ENCODE measurements around the gene RNU1-3. TPM values are rescaled to one million over a fixed set of nuclear protein-coding genes. Genes with fewer than 3 reads are reported as not detected.
"Not testable (repeated sequence)": the region's sequence is repeated elsewhere in the genome, so short reads cannot be mapped to it uniquely, and the experiment has no call there.

The RNU1-3 gene
- total RNA-seq, 1 donor from 2014 or later: 3,526 TPM

DNA sequence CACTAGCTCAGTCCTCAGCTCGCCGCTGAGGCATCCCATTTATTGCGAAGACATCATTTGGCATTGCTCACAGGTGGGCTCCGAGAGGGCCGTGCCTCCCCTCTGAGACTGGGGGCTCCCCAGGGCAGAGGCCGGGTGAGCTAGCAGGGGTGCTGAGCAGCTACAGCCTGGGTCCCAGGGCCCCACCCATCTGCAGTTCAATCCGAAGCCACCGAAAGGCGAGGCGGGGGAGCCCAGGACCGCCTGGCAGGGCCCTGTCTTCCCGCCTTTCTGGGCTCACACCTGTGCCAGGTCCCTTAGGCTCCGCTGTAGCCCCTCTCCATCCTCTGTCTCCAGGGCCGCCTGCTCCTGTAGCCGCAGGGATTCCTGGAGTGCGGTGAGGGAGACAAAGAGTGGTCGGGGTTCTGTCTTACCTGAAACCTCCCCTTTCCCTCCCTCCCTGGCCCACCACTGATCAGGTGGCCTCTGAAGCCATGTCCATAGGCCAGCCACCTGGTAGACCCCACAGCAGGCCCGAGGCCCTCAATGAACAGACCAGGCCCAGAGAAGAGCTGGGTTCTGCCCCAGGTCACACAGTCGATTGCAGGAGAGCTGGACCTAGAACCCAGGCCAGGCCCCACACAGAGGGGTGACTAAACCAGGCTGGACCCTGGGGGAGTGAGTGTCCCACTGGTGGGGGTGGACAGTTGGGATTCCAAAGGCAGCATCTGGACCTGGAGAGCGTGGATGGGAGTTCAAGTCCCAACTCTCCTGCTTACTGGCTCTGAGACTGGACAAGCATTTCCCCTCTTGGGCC lies 35.3 kb downstream of the RNU1-3 start:
- intact Hi-C loops (cut with micrococcal nuclease): no loop called here
- CTCF ChIA-PET: no interaction called here
- Mint-ChIP-seq H3K36me3 (ENCODE audit: low read depth) (peaks cover 76% of the 10 kb centered on the region), H3K4me3 (no peak overlapping the region), H3K9me3 (no peaks in the 10 kb centered on the region), H3K4me1 (no peaks in the 10 kb centered on the region), H3K27ac (no peak overlapping the region), H3K27me3 (no peaks in the 10 kb centered on the region)
- POLR2A ChIA-PET: interaction anchor here (0.6 kb wide), 1 partner anchor 411 kb away, joined by 3 read pairs; no protein-coding TSS in a partner anchor
- TF ChIP-seq, protein P1, sequence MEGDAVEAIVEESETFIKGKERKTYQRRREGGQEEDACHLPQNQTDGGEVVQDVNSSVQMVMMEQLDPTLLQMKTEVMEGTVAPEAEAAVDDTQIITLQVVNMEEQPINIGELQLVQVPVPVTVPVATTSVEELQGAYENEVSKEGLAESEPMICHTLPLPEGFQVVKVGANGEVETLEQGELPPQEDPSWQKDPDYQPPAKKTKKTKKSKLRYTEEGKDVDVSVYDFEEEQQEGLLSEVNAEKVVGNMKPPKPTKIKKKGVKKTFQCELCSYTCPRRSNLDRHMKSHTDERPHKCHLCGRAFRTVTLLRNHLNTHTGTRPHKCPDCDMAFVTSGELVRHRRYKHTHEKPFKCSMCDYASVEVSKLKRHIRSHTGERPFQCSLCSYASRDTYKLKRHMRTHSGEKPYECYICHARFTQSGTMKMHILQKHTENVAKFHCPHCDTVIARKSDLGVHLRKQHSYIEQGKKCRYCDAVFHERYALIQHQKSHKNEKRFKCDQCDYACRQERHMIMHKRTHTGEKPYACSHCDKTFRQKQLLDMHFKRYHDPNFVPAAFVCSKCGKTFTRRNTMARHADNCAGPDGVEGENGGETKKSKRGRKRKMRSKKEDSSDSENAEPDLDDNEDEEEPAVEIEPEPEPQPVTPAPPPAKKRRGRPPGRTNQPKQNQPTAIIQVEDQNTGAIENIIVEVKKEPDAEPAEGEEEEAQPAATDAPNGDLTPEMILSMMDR (IDR thresholded peaks at IDR 0.05): no peak
- DNase-seq: peak; percentile 28
- no peak for ATAC-seq (ENCODE audit: low read depth)

DNA sequence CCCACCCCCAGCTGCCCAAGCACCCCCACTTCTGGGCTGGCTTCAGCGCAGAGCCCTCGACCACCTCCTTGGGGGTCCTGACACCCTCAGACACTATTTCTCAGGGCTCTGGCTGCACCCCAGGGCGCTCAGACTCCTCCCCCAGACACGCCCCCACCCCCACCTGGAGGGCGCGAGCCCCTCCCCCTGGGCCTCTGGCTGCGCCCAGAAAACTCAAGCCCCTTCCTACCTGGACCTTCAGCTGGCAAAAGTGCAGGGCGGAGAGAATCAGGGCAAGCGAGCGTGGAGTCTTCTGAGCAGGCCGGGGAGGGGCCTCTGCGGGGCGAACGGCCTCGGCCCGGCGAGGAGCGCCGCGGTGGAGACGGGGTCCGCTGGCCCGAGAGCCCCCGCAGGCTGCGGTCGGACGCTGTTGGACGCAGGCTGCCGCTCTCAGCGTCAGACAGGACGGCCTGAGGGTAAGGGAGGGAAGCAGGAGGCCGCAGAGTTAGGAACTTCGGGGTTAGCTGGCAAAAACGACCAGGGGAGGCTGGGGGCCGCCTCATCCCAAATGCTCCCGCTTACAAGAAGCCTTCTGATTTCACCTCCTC lies 36.0 kb downstream of the RNU1-3 start:
- no peaks in the 10 kb centered on the region for H3K27me3 Mint-ChIP-seq
- POLR2A ChIA-PET: interaction anchor here (0.6 kb wide), 1 partner anchor 410 kb away, joined by 3 read pairs; no protein-coding TSS in a partner anchor
- DNase-seq (peak; percentile 22), ATAC-seq (ENCODE audit: low read depth) (no peak)
- H3K9me3 Mint-ChIP-seq: no peaks in the 10 kb centered on the region
- H3K27ac Mint-ChIP-seq: no peak overlapping the region
- H3K36me3 Mint-ChIP-seq (ENCODE audit: low read depth): peaks cover 76% of the 10 kb centered on the region
- H3K4me3 Mint-ChIP-seq: no peak overlapping the region
- intact Hi-C loops (cut with micrococcal nuclease): no loop called here
- CTCF ChIA-PET: no interaction called here
- TF ChIP-seq, protein P1 (IDR thresholded peaks at IDR 0.05): no peak
- H3K4me1 Mint-ChIP-seq: no peaks in the 10 kb centered on the region

DNA sequence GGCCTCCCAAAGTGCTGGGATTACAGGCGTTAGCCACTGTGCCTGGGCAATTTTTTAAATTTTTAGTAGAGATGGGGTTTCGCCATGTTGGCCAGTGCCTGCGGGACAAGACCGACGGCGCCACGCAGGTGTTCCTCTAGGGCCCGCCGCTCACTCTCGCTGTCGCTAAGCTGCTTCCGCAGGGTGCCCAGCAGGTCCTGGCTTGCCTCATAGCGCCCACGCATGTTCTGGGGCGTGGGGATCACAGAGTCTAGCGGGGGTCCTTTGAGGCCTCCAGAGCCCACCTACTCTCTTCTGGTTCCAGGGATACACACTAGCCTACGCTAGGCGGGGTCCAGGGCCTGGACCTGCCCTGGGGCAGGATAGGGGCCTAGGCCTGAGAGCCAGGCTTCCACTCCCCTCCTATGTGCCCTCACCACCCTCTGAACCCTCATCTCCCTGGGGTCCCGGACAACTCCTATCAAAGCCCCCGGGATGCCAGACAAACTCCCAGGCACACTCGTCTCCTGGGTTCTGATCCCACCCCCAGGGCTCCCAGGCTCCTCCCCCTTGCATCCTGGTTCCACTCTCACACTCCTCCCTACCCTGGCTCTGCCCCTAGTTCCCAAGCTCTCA lies 36.7 kb downstream of the RNU1-3 start:
- CTCF ChIA-PET; H3K4me1 Mint-ChIP-seq; POLR2A ChIA-PET; H3K9me3 Mint-ChIP-seq; H3K27ac Mint-ChIP-seq; H3K4me3 Mint-ChIP-seq; ATAC-seq (ENCODE audit: low read depth); intact Hi-C loops (cut with micrococcal nuclease); H3K27me3 Mint-ChIP-seq: not testable (repeated sequence)
- peak; percentile 27 for DNase-seq
- H3K36me3 Mint-ChIP-seq (ENCODE audit: low read depth): peaks cover 76% of the 10 kb centered on the region

DNA sequence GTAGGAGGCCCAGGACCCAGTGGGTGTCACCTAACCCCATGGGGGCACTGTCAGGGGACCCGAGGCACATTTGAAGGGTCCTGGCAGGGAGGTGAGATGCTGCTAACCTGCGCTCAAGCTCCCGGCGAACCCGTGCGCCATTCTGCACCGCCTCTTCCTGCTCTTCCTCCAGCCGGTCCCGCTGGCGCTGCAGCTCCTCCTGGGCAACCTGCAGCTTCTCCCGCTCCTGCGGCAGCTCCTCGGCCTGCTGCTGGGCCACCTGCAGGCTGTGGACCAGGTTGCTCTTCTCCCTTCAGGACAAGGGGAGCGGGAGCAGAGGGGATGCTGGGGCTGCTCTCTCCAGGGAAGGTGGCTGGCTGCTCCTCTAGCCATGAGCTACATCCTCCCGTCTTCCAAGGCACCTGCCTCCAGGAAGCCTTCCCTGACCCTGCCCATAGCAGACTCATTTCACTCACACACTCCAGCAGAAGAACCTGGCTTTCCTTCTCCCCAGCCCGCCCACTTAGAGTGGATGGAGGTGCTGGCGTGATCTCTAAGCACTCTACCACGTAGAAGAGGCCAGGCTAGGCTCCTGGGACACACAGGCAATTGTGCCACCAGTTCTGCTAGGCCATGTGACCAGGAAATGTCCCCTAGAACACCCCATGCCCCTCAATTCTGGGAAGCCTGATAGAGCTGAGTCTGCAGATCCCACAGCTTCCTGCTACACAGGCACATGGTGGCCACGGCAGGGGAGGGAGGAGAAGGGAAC lies 38.2 kb downstream of the RNU1-3 start:
- DNase-seq: peak; percentile 29
- Mint-ChIP-seq H3K36me3 (ENCODE audit: low read depth) (peaks cover 61% of the 10 kb centered on the region), H3K4me3 (no peak overlapping the region), H3K4me1 (no peaks in the 10 kb centered on the region), H3K27ac (no peak overlapping the region), H3K27me3 (no peaks in the 10 kb centered on the region), H3K9me3 (no peaks in the 10 kb centered on the region)
- TF ChIP-seq, protein P1 (IDR thresholded peaks at IDR 0.05): no peak
- no peak for ATAC-seq (ENCODE audit: low read depth)
- ChIA-PET CTCF (no interaction called here), POLR2A (interaction anchor here (0.7 kb wide), 1 partner anchor 196 kb away, joined by 3 read pairs; no protein-coding TSS in a partner anchor)
- intact Hi-C loops (cut with micrococcal nuclease): no loop called here

DNA sequence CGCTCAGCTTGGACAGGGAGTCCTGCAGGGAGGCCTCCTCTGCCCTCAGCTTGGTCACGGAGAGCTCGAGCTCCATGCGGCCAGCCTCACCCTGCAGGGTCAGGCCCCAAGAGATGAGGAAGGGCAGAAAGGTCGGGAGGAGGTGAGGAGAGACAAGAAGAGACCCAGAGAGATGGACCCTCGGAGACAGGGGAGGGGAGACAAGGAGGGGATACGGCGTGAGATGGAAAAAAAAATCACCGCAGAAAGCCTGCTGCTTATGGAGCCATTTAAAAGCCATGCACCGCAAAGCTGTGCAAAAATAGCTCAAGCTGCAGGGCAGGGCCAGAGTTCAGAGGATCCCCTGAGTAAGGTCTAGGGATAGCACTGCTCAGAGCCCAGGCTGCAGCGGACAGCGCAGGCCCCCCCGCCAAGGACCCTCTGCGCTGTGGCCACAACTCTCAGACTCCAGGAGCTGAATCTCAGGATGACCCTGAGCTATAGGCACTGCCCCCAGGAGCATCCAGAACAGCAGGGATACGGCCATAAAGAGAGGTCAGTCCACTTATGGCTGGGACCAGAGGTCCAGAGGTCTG lies 40.3 kb downstream of the RNU1-3 start:
- CTCF ChIA-PET: interaction anchor here (1.2 to 2.6 kb wide), 2 partner anchors 10 to 15 kb away, joined by 3 to 7 read pairs; no protein-coding TSS in a partner anchor
- POLR2A ChIA-PET; ATAC-seq (ENCODE audit: low read depth); H3K9me3 Mint-ChIP-seq; H3K4me3 Mint-ChIP-seq; H3K27ac Mint-ChIP-seq; intact Hi-C loops (cut with micrococcal nuclease); H3K4me1 Mint-ChIP-seq; H3K27me3 Mint-ChIP-seq: not testable (repeated sequence)
- H3K36me3 Mint-ChIP-seq (ENCODE audit: low read depth): peaks cover 40% of the 10 kb centered on the region
- peak; percentile 28 for DNase-seq

Data from activated B cell treated with CpG ODN at 0.5 μM for 24 hours (primary cell).